Right lobe of liver (tissue), 6 donors: ENCODE measurements around the gene LAMC2. TPM values are rescaled to one million over a fixed set of nuclear protein-coding genes. Genes with fewer than 3 reads are reported as not detected.
A peak's percentile ranks its signal among the peaks of the same experiment; 100 is the strongest.

Experiments
- ATAC-seq, 4 donors: fragments of 200-7000 bp; cut with Tn5 transposase; one replicate each; pipeline ENCODE4 v1.9.1; 2020; ENCODE audit warnings: mild to moderate bottlenecking in 4 of 4, moderate library complexity in 4 of 4
- DNase-seq, 3 donors: peaks; one replicate each; pipeline ENCODE4 v3.0.0-alpha.2; 2020
- H3K27ac ChIP-seq, 3 donors: fragments of 200-600 bp; one replicate each; pipeline ENCODE4 v1.8.0; 2022
- H3K27me3 ChIP-seq, 2 donors: fragments of 200-600 bp; one replicate each; pipeline ENCODE4 v1.8.0; 2022
- H3K36me3 ChIP-seq, 4 donors: fragments of 200-600 bp; sonication (generic) in 1 of 4; one replicate each; pipeline versions ENCODE4 v1.5.1 to v1.8.0; 2017 to 2022; ENCODE audit warnings: control low read depth in 1 of 4
- H3K4me1 ChIP-seq, 4 donors: fragments of 200-600 bp; sonication (generic) in 1 of 4; one replicate each; pipeline versions ENCODE4 v1.5.1 to v1.8.0; 2017 to 2022; ENCODE audit warnings: control low read depth in 1 of 4
- H3K4me3 ChIP-seq, 3 donors: fragments of 200-600 bp; one replicate each; pipeline ENCODE4 v1.8.0; 2022
- H3K9me3 ChIP-seq, 4 donors: fragments of 200-600 bp; sonication (generic) in 1 of 4; one replicate each; pipeline versions ENCODE4 v1.5.1 to v1.8.0; 2017 to 2022; ENCODE audit warnings: control low read depth in 1 of 4
- CTCF ChIP-seq, 4 donors: fragments of 200-600 bp in 3 of 4; fragments of 450-650 bp in 1 of 4; IDR thresholded peaks; one replicate each; pipeline versions ENCODE4 v1.5.1 to v1.8.0; 2016 to 2022; ENCODE audit warnings: antibody characterized with exemption in 4 of 4, mild to moderate bottlenecking in 2 of 4
- POLR2A ChIP-seq: fragments of 450-650 bp; IDR thresholded peaks from one replicate; pipeline ENCODE4 v1.6.1; 2017; ENCODE audit warnings: antibody characterized with exemption, mild to moderate bottlenecking
- WGBS: methylation state at CpG from one replicate; pipeline ENCODE4 v1.1.6; 2018; ENCODE audit warnings: low coverage, low lambda C conversion rate; ENCODE audit not compliant: insufficient coverage; ENCODE audit errors: missing lambda C conversion rate; 5-methylcytosine and 5-hydroxymethylcytosine counted together
- intact Hi-C, 2 donors: fragments of 100-400 bp; cut with DNase I; formaldehyde crosslinking; loops; one replicate each; pipeline versions ENCODE4 v1.11.2 to v1.14.1; 2022
- total RNA-seq, 6 experiments: library from RNA; depleted of rRNA in 2 of 6; stranded (reverse); fragments of >200 nt in 2 of 6; fragmentation: NEBNext Ultra II Directional in 3 of 6; extraction: Animal tissue kit (Norgen Biotek cat#: 25700) in 3 of 6; gene quantifications; one replicate each; pipeline versions ENCODE4 v1.1.0 to v1.2.4, GENCODE V29; 2016 to 2023
- donor health status: DM: no; HTN: yes; CAD: no.
- donor health status: DM: no; HTN: no; CAD: no.
- donor health status: DM: no; HTN: no; CAD: no.
- donor health status: DM: no; HTN: yes; CAD: no.
- donor health status: DM: no; HTN: yes; CAD: no.

The LAMC2 gene
- total RNA-seq, 6 experiments from 2014 or later, result 0.17 to 1.5 (median 0.49) TPM

- H3K9me3 ChIP-seq, result no peaks in the 10 kb centered on the region
- no peak for ATAC-seq
- DNase-seq, result no peak
- WGBS, result 83% methylated on average over 6 of the region's 13 CpGs
- no peak overlapping the region for H3K27ac ChIP-seq
- intact Hi-C loops, result loop anchor here in 1 of 2 donors (10.0 kb wide), 1 partner anchor 264 kb away; no protein-coding TSS in a partner anchor
- H3K4me3 ChIP-seq, result no peak overlapping the region
- H3K4me1 ChIP-seq, result peaks cover 0 to 5% (median 0%) of the 10 kb centered on the region in 4 donors
- no peaks in the 10 kb centered on the region for H3K27me3 ChIP-seq
- peak in 1 of 4 donors; percentile 2 for TF ChIP-seq CTCF (IDR thresholded peaks at IDR 0.05)
- TF ChIP-seq POLR2A, result no peak
- H3K36me3 ChIP-seq, result no peaks in the 10 kb centered on the region
These were observed 42.5 kb downstream of the LAMC2 start for GRCh38 chr1:183228347-183229220.

- H3K9me3 ChIP-seq, result no peaks in the 10 kb centered on the region
- H3K4me3 ChIP-seq, result no peak overlapping the region
- peaks cover 0 to 5% (median 0%) of the 10 kb centered on the region in 4 donors for H3K4me1 ChIP-seq
- no peaks in the 10 kb centered on the region for H3K27me3 ChIP-seq
- no peak overlapping the region for H3K27ac ChIP-seq
- ATAC-seq, result no peak
- intact Hi-C loops, result no loop called here
- H3K36me3 ChIP-seq, result no peaks in the 10 kb centered on the region
- DNase-seq, result no peak
- TF ChIP-seq POLR2A (no peak), CTCF (IDR thresholded peaks at IDR 0.05) (no peak)
- WGBS, result 100% methylated on average over 1 of the region's 2 CpGs
These were observed 44.3 kb downstream of the LAMC2 start for GRCh38 chr1:183230413-183230812.

- Histone ChIP-seq H3K27me3 (no peaks in the 10 kb centered on the region), H3K27ac (no peak overlapping the region), H3K36me3 (no peaks in the 10 kb centered on the region), H3K9me3 (no peaks in the 10 kb centered on the region), H3K4me3 (no peak overlapping the region), H3K4me1 (peaks cover 0 to 5% (median 0%) of the 10 kb centered on the region in 4 donors)
- ATAC-seq (no peak), DNase-seq (no peak)
- TF ChIP-seq CTCF (IDR thresholded peaks at IDR 0.05) (no peak), POLR2A (no peak)
- intact Hi-C loops, result no loop called here
- 67% methylated on average over 1 of the region's 1 CpG for WGBS
These were observed 45.5 kb downstream of the LAMC2 start for GRCh38 chr1:183231545-183231944.

GRCh38 chr1:183233113-183233512 is 47.0 kb downstream of the LAMC2 start:
- Histone ChIP-seq H3K4me3 (no peak overlapping the region), H3K36me3 (no peaks in the 10 kb centered on the region), H3K27ac (no peak overlapping the region), H3K27me3 (no peaks in the 10 kb centered on the region), H3K9me3 (no peaks in the 10 kb centered on the region), H3K4me1 (peaks cover 0 to 5% (median 0%) of the 10 kb centered on the region in 4 donors)
- DNase-seq, result no peak
- TF ChIP-seq CTCF (IDR thresholded peaks at IDR 0.05) (no peak), POLR2A (no peak)
- intact Hi-C loops, result no loop called here
- no peak for ATAC-seq
